NCI-H1092 (cell line): ENCODE data around the gene LSM7.
"Not testable (repeated sequence)": the region's sequence is repeated elsewhere in the genome, so short reads cannot be mapped to it uniquely, and the experiment has no call there.

ENCODE experiments used
- DNase-seq: peaks from one replicate; lab custom pipeline; 2025; lab: John Stamatoyannopoulos, UW

The LSM7 gene

DNA sequence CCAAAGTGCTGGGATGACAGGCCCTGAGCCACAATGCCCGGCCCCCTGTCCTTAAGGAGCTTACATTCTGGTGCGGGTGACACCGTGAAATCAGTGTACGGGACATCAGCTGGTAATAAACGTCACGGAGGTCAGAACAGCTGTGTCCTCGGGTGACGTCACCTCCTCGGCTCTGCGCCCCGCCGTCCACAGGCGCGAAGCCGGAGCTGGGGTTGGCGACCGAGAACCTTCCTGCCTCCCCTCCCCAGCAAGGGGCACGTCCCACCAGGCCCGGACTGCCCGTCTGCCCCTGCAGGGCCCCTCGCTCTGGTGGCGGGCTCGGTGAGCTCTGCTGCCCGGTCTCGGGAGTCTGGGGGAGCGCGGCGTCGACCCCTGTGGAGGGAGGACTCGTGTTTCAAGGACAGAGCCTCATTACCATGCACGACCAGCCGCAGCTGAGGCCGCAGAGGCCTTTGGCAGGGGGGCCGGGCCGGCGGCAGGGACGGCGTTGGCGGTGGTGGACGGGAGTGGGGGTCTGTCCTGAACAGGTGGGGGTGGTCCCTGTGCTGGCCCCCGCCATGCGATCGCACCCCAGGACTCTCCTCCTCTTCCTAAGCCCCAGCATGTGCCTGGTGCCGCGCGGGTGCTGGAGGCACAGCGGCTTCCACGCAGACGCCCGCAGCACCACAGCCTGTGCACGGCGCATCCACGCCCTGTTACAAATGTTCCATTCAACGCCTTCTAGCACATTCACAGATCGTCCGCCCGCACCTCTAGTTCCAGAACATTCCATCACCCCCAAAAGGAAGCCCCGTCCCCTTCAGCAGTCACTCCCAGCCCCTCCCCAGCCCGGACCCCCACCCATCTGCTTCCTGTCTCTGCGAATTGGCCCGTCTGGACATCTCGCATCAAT lies 25.8 kb downstream of the LSM7 start:
- DNase-seq: no peak

- no peak for DNase-seq
These were observed 27.9 kb downstream of the LSM7 start for GRCh38 chr19:2300533-2300932.

- no peak for DNase-seq
These were observed 32.2 kb downstream of the LSM7 start for GRCh38 chr19:2296141-2296540.

GRCh38 chr19:2294687-2295335 lies 33.6 kb downstream of the LSM7 start:
- DNase-seq: no peak

DNA sequence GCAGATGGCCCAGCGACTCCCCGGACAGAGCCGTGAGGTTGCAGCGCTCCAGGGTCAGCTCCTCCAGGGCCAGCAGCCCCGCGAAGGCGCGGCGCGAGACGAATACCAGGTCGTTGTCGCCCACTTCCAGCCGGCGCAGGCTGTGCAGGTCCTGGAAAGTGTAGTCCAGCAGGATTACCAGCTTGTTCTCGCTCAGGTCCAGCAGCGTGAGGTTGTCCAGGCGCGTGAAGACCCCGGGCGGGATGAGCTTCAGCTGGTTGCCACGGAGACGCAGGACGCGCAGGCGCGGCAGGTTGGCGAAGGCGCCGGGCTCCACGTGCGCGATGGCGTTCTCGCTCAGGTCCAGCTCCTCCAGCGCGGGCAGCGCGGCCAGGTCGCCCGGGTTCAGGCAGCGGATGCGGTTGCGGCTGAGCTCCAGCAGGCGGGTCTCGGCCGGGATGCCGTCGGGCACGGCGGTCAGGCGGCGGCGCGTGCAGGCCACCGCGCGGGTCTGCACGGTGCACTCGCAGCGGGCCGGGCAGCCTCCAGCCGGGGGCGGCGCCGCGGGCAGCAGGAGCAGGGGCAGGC lies 37.1 kb downstream of the LSM7 start:
- DNase-seq: no peak

- DNase-seq: no peak
These were observed 37.8 kb downstream of the LSM7 start for GRCh38 chr19:2290441-2291184.

- no peak for DNase-seq
These were observed 38.5 kb downstream of the LSM7 start for GRCh38 chr19:2289714-2290435.

DNA sequence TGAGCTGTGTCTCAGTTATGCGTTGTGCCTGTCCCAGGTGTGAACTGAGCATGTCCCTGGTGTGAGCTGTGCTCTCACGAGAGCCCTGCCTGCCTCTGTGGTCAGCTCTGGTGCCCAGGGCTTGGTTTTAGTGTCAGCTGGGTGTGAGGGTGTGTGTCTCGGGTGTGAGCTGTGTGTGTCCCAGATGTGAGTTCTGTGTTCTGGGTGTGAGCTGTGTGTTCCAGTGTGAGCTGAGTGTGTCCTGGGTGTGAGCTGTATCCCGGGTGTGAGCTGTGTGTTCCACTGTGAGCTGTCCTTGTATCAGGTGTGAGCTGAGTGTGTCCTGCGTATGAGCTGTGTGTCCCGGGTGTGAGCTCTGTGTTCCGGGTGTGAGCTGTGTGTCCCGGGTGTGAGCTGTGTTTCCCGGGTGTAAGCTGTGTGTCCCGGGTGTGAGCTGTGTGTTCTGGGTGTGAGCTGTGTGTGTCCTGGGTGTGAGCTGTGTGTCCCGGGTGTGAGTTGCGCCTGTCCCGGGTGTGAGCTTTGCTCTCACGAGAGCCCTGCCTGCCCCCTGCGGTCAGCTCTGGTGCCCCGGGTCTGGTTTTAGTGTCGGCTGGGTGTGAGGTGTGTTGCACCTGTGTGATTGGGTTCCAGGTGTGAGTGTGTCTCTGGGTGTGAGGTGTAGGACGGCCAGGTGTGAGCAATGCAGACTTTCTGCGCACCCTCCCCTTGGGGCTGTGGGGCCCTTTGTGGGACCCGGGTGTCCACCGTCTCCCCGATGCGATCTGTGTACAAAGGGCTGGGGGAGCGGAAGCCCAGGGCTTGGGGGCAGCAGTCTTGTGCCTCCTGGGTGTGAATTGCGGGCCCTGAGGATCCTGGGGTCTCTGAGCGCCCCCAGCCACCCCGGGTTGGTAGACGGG lies 39.3 kb downstream of the LSM7 start:
- DNase-seq: no peak

DNA sequence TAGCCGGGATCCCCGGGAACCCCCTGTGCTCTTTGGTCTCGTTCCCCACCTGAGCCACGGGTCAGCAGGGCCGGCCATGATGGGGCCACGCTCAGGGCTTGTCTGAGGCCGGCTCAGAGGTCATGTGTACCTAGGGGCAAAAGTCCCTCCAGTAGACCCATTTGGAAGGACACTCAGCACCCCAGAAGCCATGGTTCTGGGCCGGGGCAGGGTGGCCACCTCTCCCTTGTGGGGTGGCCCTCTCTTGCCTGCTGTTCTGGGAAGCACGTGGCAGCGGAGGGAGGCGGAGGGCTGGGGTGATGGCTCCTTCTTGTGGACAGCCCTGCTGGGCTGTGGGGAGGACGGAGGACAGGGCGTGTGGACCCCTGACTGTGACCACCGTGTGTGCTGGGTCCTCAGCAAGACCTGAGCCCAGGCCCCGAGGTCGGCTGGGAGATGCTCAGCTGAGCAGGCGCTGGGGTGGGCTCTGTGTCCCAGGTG lies 40.0 kb downstream of the LSM7 start:
- DNase-seq: no peak

DNA sequence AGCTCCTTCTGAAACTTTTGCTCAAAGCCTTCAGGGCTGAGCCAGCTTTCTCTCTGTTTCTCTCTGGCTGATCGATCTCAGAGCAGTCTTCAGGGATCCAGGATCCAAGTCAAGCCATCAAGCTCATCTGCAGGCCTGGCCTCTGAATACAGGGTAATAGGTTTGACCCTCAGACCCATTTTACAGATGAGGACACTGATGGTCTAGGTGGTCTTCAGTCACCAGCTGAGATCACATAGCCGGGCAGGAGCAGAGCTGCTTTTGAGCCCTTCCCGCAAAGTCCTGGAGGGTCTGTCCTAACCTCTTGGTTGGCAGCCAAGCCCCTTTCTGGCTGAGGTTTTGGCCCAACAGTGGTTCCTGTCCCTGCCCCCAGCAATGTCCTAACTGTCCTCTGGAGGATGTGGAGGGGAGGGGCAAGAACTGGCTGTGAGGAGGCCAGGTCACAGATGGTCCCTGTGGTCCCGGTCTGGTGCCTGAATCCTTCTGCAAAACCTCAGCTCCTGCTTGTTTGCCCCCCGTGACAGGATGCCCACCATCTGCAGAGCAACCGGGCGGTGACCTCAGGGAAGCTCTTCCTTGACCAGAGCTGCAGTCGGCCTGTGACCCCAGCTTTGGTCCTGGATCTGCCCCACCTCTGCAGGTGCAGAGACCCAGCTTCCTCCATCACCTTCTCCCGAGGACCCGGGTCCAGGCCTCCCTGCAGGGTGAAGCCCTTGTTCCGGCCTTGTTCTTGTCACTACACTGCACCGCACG lies 40.6 kb downstream of the LSM7 start:
- no peak for DNase-seq

DNA sequence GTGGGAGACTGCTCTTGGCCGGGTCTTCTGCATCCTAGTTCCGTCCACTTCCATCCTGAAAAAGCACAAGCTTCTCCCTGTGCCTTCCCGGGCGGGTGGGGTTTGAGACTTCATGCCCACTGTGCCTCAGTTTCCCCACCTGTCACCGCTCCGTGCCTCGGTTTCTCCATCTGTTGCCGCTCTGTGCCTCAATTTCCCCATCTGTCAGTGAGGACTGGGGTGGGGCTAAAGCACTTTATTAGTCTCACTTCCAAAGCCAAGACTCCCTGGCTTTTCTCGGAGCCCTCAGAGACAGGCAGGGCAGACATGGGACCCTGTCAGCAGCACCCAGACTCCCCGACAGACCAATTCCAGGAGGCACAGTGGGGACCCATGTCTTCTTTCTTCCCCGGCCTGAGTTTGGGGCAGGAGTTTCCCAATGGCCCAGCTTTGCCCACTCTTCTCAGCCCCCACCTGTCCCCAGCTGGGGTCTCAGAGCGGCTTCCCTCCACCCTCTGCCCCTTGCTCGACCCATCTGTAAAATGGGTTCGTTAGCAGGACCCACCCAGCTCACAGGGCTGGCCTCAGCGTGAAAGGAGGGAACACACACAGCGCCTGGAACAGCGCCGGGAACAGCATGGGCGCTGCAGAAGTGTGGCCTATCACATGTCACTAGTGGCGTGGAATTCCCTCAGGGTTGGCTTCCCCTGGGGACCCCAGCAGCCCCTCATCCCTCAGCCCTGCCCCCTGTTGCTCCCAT lies 41.8 kb downstream of the LSM7 start:
- DNase-seq: no peak

- no peak for DNase-seq
These were observed 44.4 kb downstream of the LSM7 start for GRCh38 chr19:2283835-2284507.

- DNase-seq: no peak
These were observed 45.5 kb downstream of the LSM7 start for GRCh38 chr19:2282862-2283237.

GRCh38 chr19:2282062-2282861 lies 46.1 kb downstream of the LSM7 start, which contains the start of gene PEAK3:
PEAK3 (minus strand) TSS chr19:2282175; CDS start chr19:2280931, 1,244 bp downstream.
- no peak for DNase-seq

- not testable (repeated sequence) for DNase-seq
These were observed 46.9 kb downstream of the LSM7 start for GRCh38 chr19:2281265-2282061.

DNA sequence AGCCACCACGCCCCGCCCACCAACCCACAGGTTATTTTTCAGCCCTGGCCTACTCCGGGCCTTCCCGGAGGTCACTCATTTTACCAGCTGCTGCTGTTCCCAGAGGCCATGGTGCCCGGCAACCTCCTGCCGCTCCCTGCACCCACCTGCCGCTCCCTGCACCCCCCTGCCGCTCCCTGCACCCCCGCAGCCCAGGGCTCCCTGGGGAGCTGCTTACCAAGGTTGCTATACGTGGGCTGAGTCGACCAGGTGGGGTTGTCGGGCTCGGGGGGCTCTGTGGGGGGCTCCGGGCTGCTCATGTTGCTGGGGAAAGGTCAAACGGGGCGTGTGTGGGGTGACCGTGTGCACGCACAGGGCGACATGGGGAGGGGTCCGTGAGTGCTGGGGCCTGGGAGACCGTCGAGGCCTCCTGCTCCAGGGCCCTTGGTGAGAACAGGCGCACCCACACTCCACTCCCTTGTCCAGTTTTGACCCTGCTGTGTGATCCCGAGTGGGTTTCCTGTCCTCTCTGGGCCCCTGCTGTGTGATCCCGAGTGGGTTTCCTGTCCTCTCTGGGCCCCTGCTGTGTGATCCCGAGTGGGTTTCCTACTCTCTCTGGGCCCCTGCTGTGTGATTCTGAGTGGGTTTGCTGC lies 47.6 kb downstream of the LSM7 start:
- no peak for DNase-seq
